ENCODE measurements around the gene GCN1.

GCN1 gene

DNA sequence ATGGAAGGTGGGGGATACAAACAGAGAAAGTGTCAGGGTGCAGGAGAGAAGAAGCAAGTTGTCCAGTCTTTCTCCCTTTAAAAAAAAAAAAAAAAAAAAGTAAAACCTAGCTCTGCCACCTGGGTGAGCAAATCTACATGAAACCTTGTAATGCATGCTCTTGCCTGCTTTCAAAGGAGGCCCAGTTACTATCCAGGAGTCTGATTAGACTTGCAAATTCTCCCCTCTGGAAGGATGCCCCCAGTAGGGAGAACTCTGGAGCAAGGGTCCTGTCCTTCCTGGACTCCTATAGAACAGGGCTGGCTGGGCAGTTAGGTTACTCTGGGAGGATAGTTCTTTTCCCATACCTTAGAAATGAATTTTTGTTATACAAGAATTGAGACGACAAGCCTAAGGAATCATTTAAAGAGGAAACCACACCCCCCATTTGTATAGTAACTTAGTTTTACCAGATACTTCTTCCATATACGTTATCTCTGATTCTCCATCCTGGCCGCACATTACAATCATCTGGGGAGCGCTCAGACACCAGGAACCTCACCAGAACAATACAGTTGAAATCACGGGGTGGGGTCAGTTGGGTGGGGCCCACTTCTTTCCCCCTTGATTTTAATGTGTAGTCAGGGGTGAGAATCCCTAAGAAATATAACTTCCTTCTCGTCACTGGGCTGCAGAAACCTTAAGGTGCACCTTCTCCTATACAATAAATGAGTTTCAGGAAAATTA, 108.4 kb downstream of the GCN1 start:
- no peaks in the 10 kb centered on the region for H3K36me3 ChIP-seq (ENCODE audit: control insufficient read depth in 5 of 5, insufficient read depth in 5 of 5, low read length in 5 of 5)
- H3K27ac ChIP-seq (ENCODE audit: low read depth, low read length), result peak overlapping the region; percentile 62
- no peaks in the 10 kb centered on the region for H3K27me3 ChIP-seq (ENCODE audit: control insufficient read depth in 5 of 5, insufficient read depth in 4 of 5, low read length in 5 of 5)
- H3K4me3 ChIP-seq (ENCODE audit: low read depth in 1 of 5, low read length in 5 of 5), result peak overlapping the region in 2 of 5 donors; percentile 13 to 52
- no peaks in the 10 kb centered on the region for H3K9me3 ChIP-seq (ENCODE audit: control insufficient read depth in 5 of 5, low read length in 5 of 5)
- H3K4me1 ChIP-seq (ENCODE audit: control insufficient read depth in 5 of 5, insufficient read depth in 5 of 5, low read length in 5 of 5), result peaks cover 4 to 13% (median 11%) of the 10 kb centered on the region in 5 donors
- peak overlapping the region in 3 of 5 donors; percentile 19 to 56 (median 56) for H3K9ac ChIP-seq (ENCODE audit: low read length in 5 of 5)

- Histone ChIP-seq H3K4me3 (ENCODE audit: low read depth in 1 of 5, low read length in 5 of 5) (no peak overlapping the region), H3K27me3 (ENCODE audit: control insufficient read depth in 5 of 5, insufficient read depth in 4 of 5, low read length in 5 of 5) (peaks cover 0 to 3% (median 0%) of the 10 kb centered on the region in 5 donors), H3K36me3 (ENCODE audit: control insufficient read depth in 5 of 5, insufficient read depth in 5 of 5, low read length in 5 of 5) (no peaks in the 10 kb centered on the region), H3K9me3 (ENCODE audit: control insufficient read depth in 5 of 5, low read length in 5 of 5) (no peaks in the 10 kb centered on the region), H3K9ac (ENCODE audit: low read length in 5 of 5) (no peak overlapping the region), H3K27ac (ENCODE audit: low read depth, low read length) (no peak overlapping the region), H3K4me1 (ENCODE audit: control insufficient read depth in 5 of 5, insufficient read depth in 5 of 5, low read length in 5 of 5) (peaks cover under 1 to 6% (median 4%) of the 10 kb centered on the region in 5 donors)
Measured at GRCh38 chr12:120081641-120082040, 112.9 kb downstream of the GCN1 start.

DNA sequence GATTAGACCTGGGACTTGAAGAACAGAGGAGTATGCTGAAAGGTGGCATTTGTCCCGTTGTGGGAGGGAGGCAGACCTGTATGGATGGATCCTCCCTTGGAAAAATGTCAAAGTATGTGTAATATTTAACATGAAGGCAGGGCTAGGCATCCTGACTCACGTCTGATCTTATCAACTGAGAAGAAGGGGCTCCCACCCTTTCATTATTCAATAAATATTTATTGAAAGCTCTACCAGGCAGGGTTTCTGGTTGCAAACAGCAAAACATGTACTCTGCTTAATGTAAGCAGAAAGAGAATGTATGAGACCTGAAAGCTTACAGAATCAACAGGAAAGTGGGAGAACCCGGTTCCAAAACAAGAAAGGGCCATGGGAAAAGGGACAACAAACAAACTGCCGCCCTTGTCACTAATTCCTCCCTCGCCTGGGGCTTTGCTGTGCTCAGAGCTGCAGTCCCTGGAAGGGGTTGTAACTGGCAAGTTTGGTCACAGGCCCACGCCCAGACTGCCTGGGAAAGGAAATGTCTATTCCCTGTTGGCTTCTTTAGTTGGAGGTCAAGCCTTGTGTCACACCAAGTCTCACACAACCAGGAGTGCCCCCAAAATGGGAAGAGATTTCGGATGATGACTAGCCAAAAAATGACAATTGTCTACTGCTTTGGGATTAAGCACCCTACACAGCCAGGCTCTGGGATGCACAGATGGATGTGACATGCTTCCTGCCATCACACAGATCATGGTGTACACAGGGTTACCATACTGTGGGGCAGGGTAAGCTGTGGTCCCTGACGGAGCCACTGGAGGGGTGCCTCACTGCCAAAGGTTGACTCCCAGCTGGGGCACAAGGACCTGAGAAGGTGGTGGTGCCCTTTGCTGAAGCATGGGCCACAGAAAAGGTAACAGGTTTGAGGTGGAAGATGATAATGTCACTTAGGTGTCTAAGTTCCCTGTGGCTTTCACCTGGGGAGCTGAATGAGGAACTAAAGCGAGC, 114.8 kb downstream of the GCN1 start:
- H3K9ac ChIP-seq (ENCODE audit: low read length in 5 of 5), result no peak overlapping the region
- H3K27ac ChIP-seq (ENCODE audit: low read depth, low read length), result no peak overlapping the region
- H3K4me1 ChIP-seq (ENCODE audit: control insufficient read depth in 5 of 5, insufficient read depth in 5 of 5, low read length in 5 of 5), result peaks cover 0 to 3% (median 0%) of the 10 kb centered on the region in 5 donors
- H3K36me3 ChIP-seq (ENCODE audit: control insufficient read depth in 5 of 5, insufficient read depth in 5 of 5, low read length in 5 of 5), result no peaks in the 10 kb centered on the region
- peaks cover 0 to 3% (median 0%) of the 10 kb centered on the region in 5 donors for H3K27me3 ChIP-seq (ENCODE audit: control insufficient read depth in 5 of 5, insufficient read depth in 4 of 5, low read length in 5 of 5)
- H3K4me3 ChIP-seq (ENCODE audit: low read depth in 1 of 5, low read length in 5 of 5), result no peak overlapping the region
- H3K9me3 ChIP-seq (ENCODE audit: control insufficient read depth in 5 of 5, low read length in 5 of 5), result no peaks in the 10 kb centered on the region

DNA sequence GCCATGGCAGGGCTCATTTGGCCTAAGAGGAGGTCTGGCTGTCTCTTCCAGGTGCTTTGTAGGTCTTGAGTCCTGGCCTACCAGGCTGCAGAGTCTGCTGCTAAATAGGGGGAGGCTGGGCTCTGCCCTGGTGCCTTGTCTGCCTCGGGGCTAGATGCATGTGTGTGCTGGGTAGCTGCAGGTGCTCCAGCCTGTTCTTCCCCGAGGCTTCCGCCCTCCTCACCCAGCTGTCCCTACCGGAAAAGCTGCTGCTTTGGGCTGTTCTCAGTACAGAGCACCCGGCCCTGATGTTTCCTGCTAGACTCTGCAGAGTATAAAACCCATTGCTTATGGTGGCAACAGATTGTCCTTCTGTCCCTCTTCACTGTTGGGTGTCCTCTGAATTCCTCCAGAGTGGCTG, 115.6 kb downstream of the GCN1 start:
- Histone ChIP-seq H3K27me3 (ENCODE audit: control insufficient read depth in 5 of 5, insufficient read depth in 4 of 5, low read length in 5 of 5) (peaks cover 0 to 3% (median 0%) of the 10 kb centered on the region in 5 donors), H3K36me3 (ENCODE audit: control insufficient read depth in 5 of 5, insufficient read depth in 5 of 5, low read length in 5 of 5) (no peaks in the 10 kb centered on the region), H3K4me1 (ENCODE audit: control insufficient read depth in 5 of 5, insufficient read depth in 5 of 5, low read length in 5 of 5) (peaks cover 0 to 3% (median 0%) of the 10 kb centered on the region in 5 donors), H3K27ac (ENCODE audit: low read depth, low read length) (no peak overlapping the region), H3K9me3 (ENCODE audit: control insufficient read depth in 5 of 5, low read length in 5 of 5) (no peaks in the 10 kb centered on the region), H3K4me3 (ENCODE audit: low read depth in 1 of 5, low read length in 5 of 5) (no peak overlapping the region), H3K9ac (ENCODE audit: low read length in 5 of 5) (no peak overlapping the region)

DNA sequence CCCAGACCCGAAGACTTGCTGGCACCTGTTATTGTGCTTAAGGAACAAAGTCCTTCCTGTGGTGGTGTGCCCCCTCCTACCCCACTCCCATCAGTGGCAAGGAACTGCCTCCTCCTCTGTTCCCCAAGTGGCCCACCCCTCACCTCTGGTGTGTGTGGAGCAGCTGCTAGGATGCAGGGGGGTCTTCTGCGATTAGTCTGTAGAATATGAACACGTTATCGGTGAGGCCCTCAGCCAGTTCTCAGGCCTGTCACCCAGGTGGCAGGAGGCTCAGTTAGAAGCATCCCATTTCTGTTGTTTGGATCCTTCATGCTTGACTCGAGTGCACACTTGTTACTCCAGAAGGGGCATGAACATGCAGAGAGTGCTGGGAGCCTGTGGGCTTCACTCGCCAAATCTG, 117.3 kb downstream of the GCN1 start:
- no peak overlapping the region for H3K9ac ChIP-seq (ENCODE audit: low read length in 5 of 5)
- H3K4me1 ChIP-seq (ENCODE audit: control insufficient read depth in 5 of 5, insufficient read depth in 5 of 5, low read length in 5 of 5), result peaks cover 0 to 3% (median 0%) of the 10 kb centered on the region in 5 donors
- no peak overlapping the region for H3K4me3 ChIP-seq (ENCODE audit: low read depth in 1 of 5, low read length in 5 of 5)
- peaks cover 0 to 3% (median 0%) of the 10 kb centered on the region in 5 donors for H3K27me3 ChIP-seq (ENCODE audit: control insufficient read depth in 5 of 5, insufficient read depth in 4 of 5, low read length in 5 of 5)
- no peaks in the 10 kb centered on the region for H3K36me3 ChIP-seq (ENCODE audit: control insufficient read depth in 5 of 5, insufficient read depth in 5 of 5, low read length in 5 of 5)
- no peaks in the 10 kb centered on the region for H3K9me3 ChIP-seq (ENCODE audit: control insufficient read depth in 5 of 5, low read length in 5 of 5)
- no peak overlapping the region for H3K27ac ChIP-seq (ENCODE audit: low read depth, low read length)

Measured in subcutaneous abdominal adipose tissue (tissue), 5 donors.